Measurements from ENCODE around the gene DAGLB.

DAGLB gene

GRCh38 chr7:6432781-6433180 lies 15.0 kb downstream of the DAGLB start:
- DNase-seq (ENCODE audit: low read depth in 2 of 2, low spot score in 1 of 2) = no peak

- no peak for DNase-seq (ENCODE audit: low read depth in 2 of 2, low spot score in 1 of 2)
Measured at GRCh38 chr7:6430974-6431373, 16.8 kb downstream of the DAGLB start.

GRCh38 chr7:6430271-6430940 lies 17.3 kb downstream of the DAGLB start:
- no peak for DNase-seq (ENCODE audit: low read depth in 2 of 2, low spot score in 1 of 2)

GRCh38 chr7:6425948-6426347 lies 21.8 kb downstream of the DAGLB start:
- no peak for DNase-seq (ENCODE audit: low read depth in 2 of 2, low spot score in 1 of 2)

- no peak for DNase-seq (ENCODE audit: low read depth in 2 of 2, low spot score in 1 of 2)
Measured at GRCh38 chr7:6423942-6424701, 23.6 kb downstream of the DAGLB start.

GRCh38 chr7:6422926-6423632 lies 24.7 kb downstream of the DAGLB start:
- no peak for DNase-seq (ENCODE audit: low read depth in 2 of 2, low spot score in 1 of 2)

GRCh38 chr7:6422095-6422494 lies 25.7 kb downstream of the DAGLB start:
- DNase-seq (ENCODE audit: low read depth in 2 of 2, low spot score in 1 of 2) = no peak

- no peak for DNase-seq (ENCODE audit: low read depth in 2 of 2, low spot score in 1 of 2)
Measured at GRCh38 chr7:6420680-6421079, 27.1 kb downstream of the DAGLB start.

- no peak for DNase-seq (ENCODE audit: low read depth in 2 of 2, low spot score in 1 of 2)
Measured at GRCh38 chr7:6419310-6419773, 28.4 kb downstream of the DAGLB start.

- DNase-seq (ENCODE audit: low read depth in 2 of 2, low spot score in 1 of 2) = no peak
Measured at GRCh38 chr7:6417408-6417807, 30.3 kb downstream of the DAGLB start.

GRCh38 chr7:6416516-6417145 lies 31.1 kb downstream of the DAGLB start:
- DNase-seq (ENCODE audit: low read depth in 2 of 2, low spot score in 1 of 2) = no peak

- no peak for DNase-seq (ENCODE audit: low read depth in 2 of 2, low spot score in 1 of 2)
Measured at GRCh38 chr7:6413637-6414036, 34.1 kb downstream of the DAGLB start.

- DNase-seq (ENCODE audit: low read depth in 2 of 2, low spot score in 1 of 2) = no peak
Measured at GRCh38 chr7:6409944-6410693, 37.6 kb downstream of the DAGLB start.

GRCh38 chr7:6409091-6409490 lies 38.7 kb downstream of the DAGLB start:
- no peak for DNase-seq (ENCODE audit: low read depth in 2 of 2, low spot score in 1 of 2)

GRCh38 chr7:6407434-6407833 lies 40.3 kb downstream of the DAGLB start:
- no peak for DNase-seq (ENCODE audit: low read depth in 2 of 2, low spot score in 1 of 2)

GRCh38 chr7:6406121-6406520 lies 41.6 kb downstream of the DAGLB start:
- no peak for DNase-seq (ENCODE audit: low read depth in 2 of 2, low spot score in 1 of 2)

GRCh38 chr7:6403907-6404306 lies 43.8 kb downstream of the DAGLB start:
- DNase-seq (ENCODE audit: low read depth in 2 of 2, low spot score in 1 of 2) = no peak

- no peak for DNase-seq (ENCODE audit: low read depth in 2 of 2, low spot score in 1 of 2)
Measured at GRCh38 chr7:6402741-6403140, 45.0 kb downstream of the DAGLB start.

GRCh38 chr7:6402041-6402440 lies 45.7 kb downstream of the DAGLB start:
- DNase-seq (ENCODE audit: low read depth in 2 of 2, low spot score in 1 of 2) = no peak

GRCh38 chr7:6401536-6401935 lies 46.2 kb downstream of the DAGLB start:
- no peak for DNase-seq (ENCODE audit: low read depth in 2 of 2, low spot score in 1 of 2)

All from stimulated activated CD8-positive, alpha-beta memory T cell treated with anti-CD3 and anti-CD28 coated beads, Interleukin-4, amount 100 ng/mL, for 4 hours (primary cell).